ENCODE results near the gene CNTN5. TPM values are rescaled to one million over a fixed set of nuclear protein-coding genes. Genes with fewer than 3 reads are reported as not detected.
A peak's percentile ranks its signal among the peaks of the same experiment; 100 is the strongest.

The CNTN5 gene
- total RNA-seq, 2 donors from 2014 or later = 1.4 to 3.3 TPM

DNA sequence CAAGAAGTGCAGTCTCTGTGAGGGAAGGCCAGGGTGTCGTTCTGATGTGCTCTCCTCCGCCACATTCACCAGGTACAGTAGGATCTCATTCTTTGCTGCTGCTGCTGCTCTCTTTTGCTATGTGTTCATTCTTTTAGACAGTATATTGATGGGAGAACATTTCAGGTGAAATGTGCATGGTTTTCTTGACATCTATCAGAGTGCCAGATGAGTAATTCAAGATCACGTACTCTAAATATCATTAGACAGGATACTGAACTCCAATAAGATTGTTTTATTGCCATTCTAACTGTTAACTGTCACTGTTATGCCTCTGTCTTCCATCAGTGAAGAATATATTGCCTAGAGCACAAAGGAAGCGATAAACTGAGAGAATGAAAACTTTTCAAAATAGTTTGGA lies 895.3 kb downstream of the CNTN5 start:
- H3K4me3 ChIP-seq (ENCODE audit: low read length) = no peak overlapping the region
- Mint-ChIP-seq H3K9me3 (peaks cover 19% of the 10 kb centered on the region), H3K4me1 (no peaks in the 10 kb centered on the region), H3K36me3 (ENCODE audit: low read depth) (no peaks in the 10 kb centered on the region), H3K27me3 (ENCODE audit: insufficient read depth) (no peaks in the 10 kb centered on the region), H3K27ac (no peak overlapping the region), H3K4me3 (no peak overlapping the region)
- H3K27me3 ChIP-seq (ENCODE audit: control insufficient read depth, insufficient read depth, low read length, poor library complexity, severe bottlenecking) = no peaks in the 10 kb centered on the region
- no peak for DNase-seq
- TF ChIP-seq, protein P1, sequence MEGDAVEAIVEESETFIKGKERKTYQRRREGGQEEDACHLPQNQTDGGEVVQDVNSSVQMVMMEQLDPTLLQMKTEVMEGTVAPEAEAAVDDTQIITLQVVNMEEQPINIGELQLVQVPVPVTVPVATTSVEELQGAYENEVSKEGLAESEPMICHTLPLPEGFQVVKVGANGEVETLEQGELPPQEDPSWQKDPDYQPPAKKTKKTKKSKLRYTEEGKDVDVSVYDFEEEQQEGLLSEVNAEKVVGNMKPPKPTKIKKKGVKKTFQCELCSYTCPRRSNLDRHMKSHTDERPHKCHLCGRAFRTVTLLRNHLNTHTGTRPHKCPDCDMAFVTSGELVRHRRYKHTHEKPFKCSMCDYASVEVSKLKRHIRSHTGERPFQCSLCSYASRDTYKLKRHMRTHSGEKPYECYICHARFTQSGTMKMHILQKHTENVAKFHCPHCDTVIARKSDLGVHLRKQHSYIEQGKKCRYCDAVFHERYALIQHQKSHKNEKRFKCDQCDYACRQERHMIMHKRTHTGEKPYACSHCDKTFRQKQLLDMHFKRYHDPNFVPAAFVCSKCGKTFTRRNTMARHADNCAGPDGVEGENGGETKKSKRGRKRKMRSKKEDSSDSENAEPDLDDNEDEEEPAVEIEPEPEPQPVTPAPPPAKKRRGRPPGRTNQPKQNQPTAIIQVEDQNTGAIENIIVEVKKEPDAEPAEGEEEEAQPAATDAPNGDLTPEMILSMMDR (conservative IDR thresholded peaks at IDR 0.05) = no peak
- no peaks in the 10 kb centered on the region for H3K36me3 ChIP-seq (ENCODE audit: control insufficient read depth, insufficient read depth, low read length)
- no peaks in the 10 kb centered on the region for H3K4me1 ChIP-seq (ENCODE audit: control insufficient read depth, insufficient read depth, low read length)
- no peak overlapping the region for H3K9ac ChIP-seq (ENCODE audit: extremely low read depth, low read length, poor library complexity, severe bottlenecking)
- H3K27ac ChIP-seq (ENCODE audit: low read depth, low read length) = no peak overlapping the region
- H3K9me3 ChIP-seq (ENCODE audit: control insufficient read depth, low read length) = peaks cover 19% of the 10 kb centered on the region
- 96% methylated on average over 4 of the region's 4 CpGs for WGBS, 2 experiments (ENCODE audit: insufficient coverage in 1 of 2, insufficient read length in 1 of 2)

DNA sequence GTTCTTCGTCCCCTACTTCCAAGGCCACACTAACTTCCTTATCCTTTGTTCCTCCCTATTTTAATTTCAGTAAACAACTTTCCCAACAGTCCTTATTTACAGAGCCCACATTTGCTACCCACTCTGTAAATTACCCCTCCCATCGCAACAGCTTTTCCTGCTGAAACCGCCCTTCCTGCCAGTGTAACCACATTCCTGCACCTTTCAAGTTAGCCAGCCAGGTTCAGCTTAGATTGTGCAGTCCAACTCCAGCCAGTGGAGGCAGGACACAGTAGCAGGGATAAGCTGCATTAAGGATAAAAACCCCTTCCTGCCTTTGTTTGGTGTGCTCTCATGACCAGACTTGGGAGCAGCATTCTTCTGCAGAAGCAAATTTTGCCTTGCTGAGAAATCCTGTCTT lies 898.0 kb downstream of the CNTN5 start:
- no peaks in the 10 kb centered on the region for H3K36me3 ChIP-seq (ENCODE audit: control insufficient read depth, insufficient read depth, low read length)
- no peaks in the 10 kb centered on the region for H3K4me1 Mint-ChIP-seq
- 20 to 74% methylated on average over 1 to 3 of the region's 3 CpGs for WGBS, 2 experiments (ENCODE audit: insufficient coverage in 1 of 2, insufficient read length in 1 of 2)
- peaks cover 8% of the 10 kb centered on the region for H3K27me3 Mint-ChIP-seq (ENCODE audit: insufficient read depth)
- H3K27ac ChIP-seq (ENCODE audit: low read depth, low read length) = no peak overlapping the region
- no peak overlapping the region for H3K4me3 Mint-ChIP-seq
- peaks cover 19% of the 10 kb centered on the region for H3K9me3 ChIP-seq (ENCODE audit: control insufficient read depth, low read length)
- peak; percentile 49 for DNase-seq
- no peaks in the 10 kb centered on the region for H3K4me1 ChIP-seq (ENCODE audit: control insufficient read depth, insufficient read depth, low read length)
- H3K4me3 ChIP-seq (ENCODE audit: low read length) = no peak overlapping the region
- TF ChIP-seq, protein P1 (conservative IDR thresholded peaks at IDR 0.05) = no peak
- H3K27ac Mint-ChIP-seq = no peak overlapping the region
- H3K36me3 Mint-ChIP-seq (ENCODE audit: low read depth) = no peaks in the 10 kb centered on the region
- peaks cover 21% of the 10 kb centered on the region for H3K9me3 Mint-ChIP-seq
- H3K9ac ChIP-seq (ENCODE audit: extremely low read depth, low read length, poor library complexity, severe bottlenecking) = no peak overlapping the region
- H3K27me3 ChIP-seq (ENCODE audit: control insufficient read depth, insufficient read depth, low read length, poor library complexity, severe bottlenecking) = no peaks in the 10 kb centered on the region

DNA sequence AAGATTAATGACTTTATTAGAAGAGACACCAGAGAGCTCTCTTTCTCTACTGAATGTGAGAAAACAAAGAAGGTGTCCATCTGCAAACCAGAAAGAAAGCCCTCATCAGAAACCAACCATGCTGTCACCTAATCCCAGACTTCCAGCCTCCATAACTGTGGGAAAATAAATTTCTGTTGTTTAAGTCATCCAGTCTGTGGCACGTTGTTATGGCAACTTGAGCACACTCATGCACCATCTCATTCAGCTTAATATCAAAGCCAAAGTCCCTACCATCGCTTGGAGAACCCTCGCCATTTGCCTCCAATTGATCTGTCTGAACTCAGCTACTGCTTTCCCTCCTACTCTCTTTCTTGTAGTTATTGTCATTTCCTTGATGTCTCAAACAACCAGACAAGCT lies 900.2 kb downstream of the CNTN5 start:
- no peaks in the 10 kb centered on the region for H3K36me3 Mint-ChIP-seq (ENCODE audit: low read depth)
- H3K36me3 ChIP-seq (ENCODE audit: control insufficient read depth, insufficient read depth, low read length) = no peaks in the 10 kb centered on the region
- H3K9me3 ChIP-seq (ENCODE audit: control insufficient read depth, low read length) = peaks cover 19% of the 10 kb centered on the region
- no peaks in the 10 kb centered on the region for H3K4me1 ChIP-seq (ENCODE audit: control insufficient read depth, insufficient read depth, low read length)
- H3K27me3 Mint-ChIP-seq (ENCODE audit: insufficient read depth) = peaks cover 14% of the 10 kb centered on the region
- H3K27ac ChIP-seq (ENCODE audit: low read depth, low read length) = no peak overlapping the region
- no peak overlapping the region for H3K27ac Mint-ChIP-seq
- H3K4me3 ChIP-seq (ENCODE audit: low read length) = no peak overlapping the region
- DNase-seq = no peak
- 88 to 96% methylated on average over 3 of the region's 3 CpGs for WGBS, 2 experiments (ENCODE audit: insufficient coverage in 1 of 2, insufficient read length in 1 of 2)
- peaks cover 8% of the 10 kb centered on the region for H3K4me1 Mint-ChIP-seq
- H3K9me3 Mint-ChIP-seq = peaks cover 25% of the 10 kb centered on the region
- TF ChIP-seq, protein P1 (conservative IDR thresholded peaks at IDR 0.05) = no peak
- H3K4me3 Mint-ChIP-seq = no peak overlapping the region
- H3K9ac ChIP-seq (ENCODE audit: extremely low read depth, low read length, poor library complexity, severe bottlenecking) = no peak overlapping the region
- peaks cover 4% of the 10 kb centered on the region for H3K27me3 ChIP-seq (ENCODE audit: control insufficient read depth, insufficient read depth, low read length, poor library complexity, severe bottlenecking)
